HepG2 (cell line): ENCODE results near the gene ZNF385B. TPM values are rescaled to one million over a fixed set of nuclear protein-coding genes. Genes with fewer than 3 reads are reported as not detected.

Experiments used
- AGO1 ChIP-seq: fragments of 200-400 bp; formaldehyde crosslinking; IDR thresholded peaks from 2 replicates; pipeline ENCODE4 v1.6.1; 2017; ENCODE audit warnings: mild to moderate bottlenecking, low read depth, low read length, moderate library complexity; ENCODE audit not compliant: poor library complexity, severe bottlenecking
- EP300 ChIP-seq, 3 experiments: sonication (generic) in 1 of 3; formaldehyde crosslinking in 1 of 3; IDR thresholded peaks; 2 replicates each; pipeline versions ENCODE4 v1.5.1 to v1.6.1; 2011 to 2020; ENCODE audit warnings: low read depth in 2 of 3, low read length in 2 of 3, borderline replicate concordance in 1 of 3, improper control_type of control experiment in 1 of 3, mild to moderate bottlenecking in 1 of 3, missing genetic modification reagents in 1 of 3, moderate library complexity in 1 of 3
- HMG20A ChIP-seq: IDR thresholded peaks from 2 replicates; pipeline ENCODE4 v1.6.1; 2016; ENCODE audit warnings: borderline replicate concordance
- MAZ ChIP-seq, 2 experiments: sonication (generic) in 1 of 2; formaldehyde crosslinking in 1 of 2; IDR thresholded peaks; 2 replicates each; pipeline versions ENCODE4 v1.5.0 to v1.6.1; 2012 to 2020; ENCODE audit warnings: low read depth in 2 of 2, mild to moderate bottlenecking in 2 of 2, borderline replicate concordance in 1 of 2, improper control_type of control experiment in 1 of 2, low read length in 1 of 2, missing genetic modification reagents in 1 of 2, moderate library complexity in 1 of 2
- RFX3 ChIP-seq: IDR thresholded peaks from 2 replicates; pipeline ENCODE4 v1.6.1; 2016; ENCODE audit warnings: missing biosample characterization, missing genetic modification reagents
- ZNF20 ChIP-seq: sonication (generic); formaldehyde crosslinking; IDR thresholded peaks from 2 replicates; pipeline ENCODE4 v1.4.0; 2020; ENCODE audit warnings: mild to moderate bottlenecking, moderate library complexity, missing genetic modification reagents
- ZNF746 ChIP-seq: sonication (generic); formaldehyde crosslinking; IDR thresholded peaks from 2 replicates; pipeline ENCODE4 v1.8.0; 2022; ENCODE audit warnings: mild to moderate bottlenecking, missing genetic modification reagents
- ZNF878 ChIP-seq: sonication (generic); formaldehyde crosslinking; IDR thresholded peaks from 2 replicates; pipeline ENCODE4 v1.8.1; 2023; ENCODE audit warnings: mild to moderate bottlenecking, missing genetic modification reagents, moderate library complexity
- polyA plus RNA-seq, 8 experiments: library from polyadenylated mRNA; depleted of rRNA in 3 of 8; stranded (reverse) in 7 of 8; unstranded in 1 of 8; fragments of >200 nt; fragmentation: Illumina TruSeq in 4 of 8; extraction: Trizol in 4 of 8; gene quantifications; 2 replicates each; pipeline versions ENCODE4 v1.2.1 to v1.2.3, GENCODE V29; 2011 to 2016; ENCODE audit warnings: low read depth in 4 of 8, missing spikeins in 1 of 8, mixed read lengths in 1 of 8; ENCODE audit not compliant: insufficient read depth in 1 of 8
- total RNA-seq, 5 experiments: library from RNA; depleted of rRNA; stranded (reverse); fragments of >200 nt; fragmentation: Illumina TruSeq; extraction: Trizol; gene quantifications; 2 replicates each; pipeline ENCODE4 v1.2.3, GENCODE V29; 2016; ENCODE audit warnings: low read depth in 1 of 5
- TF ChIP-seq, protein P1 (sequence below): sonication (generic); formaldehyde crosslinking; IDR thresholded peaks from 2 replicates; pipeline ENCODE4 v1.8.0; 2022; ENCODE audit warnings: mild to moderate bottlenecking, missing genetic modification reagents; ENCODE audit not compliant: insufficient replicate concordance
- TF ChIP-seq, protein P2 (sequence below): sonication (generic); formaldehyde crosslinking; IDR thresholded peaks from 2 replicates; pipeline ENCODE4 v1.4.0; 2020; ENCODE audit warnings: missing genetic modification reagents, borderline replicate concordance
- TF ChIP-seq, protein P3 (sequence below): sonication (generic); formaldehyde crosslinking; IDR thresholded peaks from 2 replicates; pipeline ENCODE4 v1.4.0; 2020; ENCODE audit warnings: missing genetic modification reagents, borderline replicate concordance
- TF ChIP-seq, protein P4 (sequence below): sonication (generic); formaldehyde crosslinking; IDR thresholded peaks from 2 replicates; pipeline ENCODE4 v1.8.0; 2022; ENCODE audit warnings: mild to moderate bottlenecking, missing genetic modification reagents
- TF ChIP-seq, protein P5 (sequence below): sonication (generic); formaldehyde crosslinking; IDR thresholded peaks from 2 replicates; pipeline ENCODE4 v1.4.0; 2020; ENCODE audit warnings: missing genetic modification reagents
- TF ChIP-seq, protein P6 (sequence below): IDR thresholded peaks from 2 replicates; pipeline ENCODE4 v1.6.1; 2016; ENCODE audit warnings: missing genetic modification reagents, missing compliant biosample characterization

Gene ZNF385B
- total and polyA plus RNA-seq, 2 of the 13 experiments (the other 11 are each of a cell fraction or from before 2014, with no cell fraction given) = 3.3 to 6.7 TPM

DNA sequence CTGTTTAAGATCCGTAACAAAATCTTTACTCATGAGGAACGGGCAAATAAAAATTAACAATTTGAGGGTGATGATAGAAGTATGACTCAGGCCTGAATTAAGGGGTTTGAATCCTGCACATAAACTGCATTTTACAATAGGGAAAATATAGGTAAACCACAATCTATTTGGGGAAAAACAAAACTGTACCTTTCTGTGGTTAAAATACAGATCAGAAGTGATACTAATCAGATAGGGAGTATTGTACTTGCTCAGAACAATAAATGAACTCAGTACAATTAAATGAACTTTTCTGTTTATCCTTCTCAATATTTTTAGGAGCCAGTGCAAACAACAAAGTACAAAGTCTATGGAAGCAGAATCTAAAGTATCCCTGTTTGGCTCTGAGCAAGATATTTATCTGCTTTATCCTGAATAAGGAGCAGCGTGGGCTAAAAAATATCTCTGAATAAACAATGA lies 287.3 kb downstream of the ZNF385B start (continued):
- no peak for TF ChIP-seq AGO1
- no peak for TF ChIP-seq ZNF746 (CRISPR knock-in tag)
- TF ChIP-seq EP300 (IDR thresholded peaks at IDR 0.05; ENCODE audit: low read depth in 2 of 2, low read length in 2 of 2) = peak in 1 of 2 experiments; percentile 87; a peak in 2 of 4 replicates
- TF ChIP-seq EP300 (CRISPR knock-in tag; IDR thresholded peaks at IDR 0.05; ENCODE audit: borderline replicate concordance) = no peak
- TF ChIP-seq, protein P1, sequence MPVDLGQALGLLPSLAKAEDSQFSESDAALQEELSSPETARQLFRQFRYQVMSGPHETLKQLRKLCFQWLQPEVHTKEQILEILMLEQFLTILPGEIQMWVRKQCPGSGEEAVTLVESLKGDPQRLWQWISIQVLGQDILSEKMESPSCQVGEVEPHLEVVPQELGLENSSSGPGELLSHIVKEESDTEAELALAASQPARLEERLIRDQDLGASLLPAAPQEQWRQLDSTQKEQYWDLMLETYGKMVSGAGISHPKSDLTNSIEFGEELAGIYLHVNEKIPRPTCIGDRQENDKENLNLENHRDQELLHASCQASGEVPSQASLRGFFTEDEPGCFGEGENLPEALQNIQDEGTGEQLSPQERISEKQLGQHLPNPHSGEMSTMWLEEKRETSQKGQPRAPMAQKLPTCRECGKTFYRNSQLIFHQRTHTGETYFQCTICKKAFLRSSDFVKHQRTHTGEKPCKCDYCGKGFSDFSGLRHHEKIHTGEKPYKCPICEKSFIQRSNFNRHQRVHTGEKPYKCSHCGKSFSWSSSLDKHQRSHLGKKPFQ (CRISPR knock-in tag) = no peak
- no peak for TF ChIP-seq MAZ (IDR thresholded peaks at IDR 0.05; ENCODE audit: borderline replicate concordance, low read depth, low read length)
- TF ChIP-seq MAZ (CRISPR knock-in tag; IDR thresholded peaks at IDR 0.05; ENCODE audit: low read depth) = no peak
- TF ChIP-seq, protein P2, sequence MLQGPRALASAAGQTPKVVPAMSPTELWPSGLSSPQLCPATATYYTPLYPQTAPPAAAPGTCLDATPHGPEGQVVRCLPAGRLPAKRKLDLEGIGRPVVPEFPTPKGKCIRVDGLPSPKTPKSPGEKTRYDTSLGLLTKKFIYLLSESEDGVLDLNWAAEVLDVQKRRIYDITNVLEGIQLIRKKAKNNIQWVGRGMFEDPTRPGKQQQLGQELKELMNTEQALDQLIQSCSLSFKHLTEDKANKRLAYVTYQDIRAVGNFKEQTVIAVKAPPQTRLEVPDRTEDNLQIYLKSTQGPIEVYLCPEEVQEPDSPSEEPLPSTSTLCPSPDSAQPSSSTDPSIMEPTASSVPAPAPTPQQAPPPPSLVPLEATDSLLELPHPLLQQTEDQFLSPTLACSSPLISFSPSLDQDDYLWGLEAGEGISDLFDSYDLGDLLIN = no peak
- TF ChIP-seq, protein P3, sequence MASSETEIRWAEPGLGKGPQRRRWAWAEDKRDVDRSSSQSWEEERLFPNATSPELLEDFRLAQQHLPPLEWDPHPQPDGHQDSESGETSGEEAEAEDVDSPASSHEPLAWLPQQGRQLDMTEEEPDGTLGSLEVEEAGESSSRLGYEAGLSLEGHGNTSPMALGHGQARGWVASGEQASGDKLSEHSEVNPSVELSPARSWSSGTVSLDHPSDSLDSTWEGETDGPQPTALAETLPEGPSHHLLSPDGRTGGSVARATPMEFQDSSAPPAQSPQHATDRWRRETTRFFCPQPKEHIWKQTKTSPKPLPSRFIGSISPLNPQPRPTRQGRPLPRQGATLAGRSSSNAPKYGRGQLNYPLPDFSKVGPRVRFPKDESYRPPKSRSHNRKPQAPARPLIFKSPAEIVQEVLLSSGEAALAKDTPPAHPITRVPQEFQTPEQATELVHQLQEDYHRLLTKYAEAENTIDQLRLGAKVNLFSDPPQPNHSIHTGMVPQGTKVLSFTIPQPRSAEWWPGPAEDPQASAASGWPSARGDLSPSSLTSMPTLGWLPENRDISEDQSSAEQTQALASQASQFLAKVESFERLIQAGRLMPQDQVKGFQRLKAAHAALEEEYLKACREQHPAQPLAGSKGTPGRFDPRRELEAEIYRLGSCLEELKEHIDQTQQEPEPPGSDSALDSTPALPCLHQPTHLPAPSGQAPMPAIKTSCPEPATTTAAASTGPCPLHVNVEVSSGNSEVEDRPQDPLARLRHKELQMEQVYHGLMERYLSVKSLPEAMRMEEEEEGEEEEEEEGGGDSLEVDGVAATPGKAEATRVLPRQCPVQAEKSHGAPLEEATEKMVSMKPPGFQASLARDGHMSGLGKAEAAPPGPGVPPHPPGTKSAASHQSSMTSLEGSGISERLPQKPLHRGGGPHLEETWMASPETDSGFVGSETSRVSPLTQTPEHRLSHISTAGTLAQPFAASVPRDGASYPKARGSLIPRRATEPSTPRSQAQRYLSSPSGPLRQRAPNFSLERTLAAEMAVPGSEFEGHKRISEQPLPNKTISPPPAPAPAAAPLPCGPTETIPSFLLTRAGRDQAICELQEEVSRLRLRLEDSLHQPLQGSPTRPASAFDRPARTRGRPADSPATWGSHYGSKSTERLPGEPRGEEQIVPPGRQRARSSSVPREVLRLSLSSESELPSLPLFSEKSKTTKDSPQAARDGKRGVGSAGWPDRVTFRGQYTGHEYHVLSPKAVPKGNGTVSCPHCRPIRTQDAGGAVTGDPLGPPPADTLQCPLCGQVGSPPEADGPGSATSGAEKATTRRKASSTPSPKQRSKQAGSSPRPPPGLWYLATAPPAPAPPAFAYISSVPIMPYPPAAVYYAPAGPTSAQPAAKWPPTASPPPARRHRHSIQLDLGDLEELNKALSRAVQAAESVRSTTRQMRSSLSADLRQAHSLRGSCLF (CRISPR knock-in tag) = no peak
- TF ChIP-seq RFX3 = no peak
- TF ChIP-seq HMG20A (CRISPR knock-in tag) = peak; percentile 76; the same call in 1 of the 2 replicates
- no peak for TF ChIP-seq ZNF878 (CRISPR knock-in tag)
- TF ChIP-seq, protein P4, sequence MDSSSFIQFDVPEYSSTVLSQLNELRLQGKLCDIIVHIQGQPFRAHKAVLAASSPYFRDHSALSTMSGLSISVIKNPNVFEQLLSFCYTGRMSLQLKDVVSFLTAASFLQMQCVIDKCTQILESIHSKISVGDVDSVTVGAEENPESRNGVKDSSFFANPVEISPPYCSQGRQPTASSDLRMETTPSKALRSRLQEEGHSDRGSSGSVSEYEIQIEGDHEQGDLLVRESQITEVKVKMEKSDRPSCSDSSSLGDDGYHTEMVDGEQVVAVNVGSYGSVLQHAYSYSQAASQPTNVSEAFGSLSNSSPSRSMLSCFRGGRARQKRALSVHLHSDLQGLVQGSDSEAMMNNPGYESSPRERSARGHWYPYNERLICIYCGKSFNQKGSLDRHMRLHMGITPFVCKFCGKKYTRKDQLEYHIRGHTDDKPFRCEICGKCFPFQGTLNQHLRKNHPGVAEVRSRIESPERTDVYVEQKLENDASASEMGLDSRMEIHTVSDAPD = no peak
- TF ChIP-seq ZNF20 = no peak
- TF ChIP-seq, protein P5, sequence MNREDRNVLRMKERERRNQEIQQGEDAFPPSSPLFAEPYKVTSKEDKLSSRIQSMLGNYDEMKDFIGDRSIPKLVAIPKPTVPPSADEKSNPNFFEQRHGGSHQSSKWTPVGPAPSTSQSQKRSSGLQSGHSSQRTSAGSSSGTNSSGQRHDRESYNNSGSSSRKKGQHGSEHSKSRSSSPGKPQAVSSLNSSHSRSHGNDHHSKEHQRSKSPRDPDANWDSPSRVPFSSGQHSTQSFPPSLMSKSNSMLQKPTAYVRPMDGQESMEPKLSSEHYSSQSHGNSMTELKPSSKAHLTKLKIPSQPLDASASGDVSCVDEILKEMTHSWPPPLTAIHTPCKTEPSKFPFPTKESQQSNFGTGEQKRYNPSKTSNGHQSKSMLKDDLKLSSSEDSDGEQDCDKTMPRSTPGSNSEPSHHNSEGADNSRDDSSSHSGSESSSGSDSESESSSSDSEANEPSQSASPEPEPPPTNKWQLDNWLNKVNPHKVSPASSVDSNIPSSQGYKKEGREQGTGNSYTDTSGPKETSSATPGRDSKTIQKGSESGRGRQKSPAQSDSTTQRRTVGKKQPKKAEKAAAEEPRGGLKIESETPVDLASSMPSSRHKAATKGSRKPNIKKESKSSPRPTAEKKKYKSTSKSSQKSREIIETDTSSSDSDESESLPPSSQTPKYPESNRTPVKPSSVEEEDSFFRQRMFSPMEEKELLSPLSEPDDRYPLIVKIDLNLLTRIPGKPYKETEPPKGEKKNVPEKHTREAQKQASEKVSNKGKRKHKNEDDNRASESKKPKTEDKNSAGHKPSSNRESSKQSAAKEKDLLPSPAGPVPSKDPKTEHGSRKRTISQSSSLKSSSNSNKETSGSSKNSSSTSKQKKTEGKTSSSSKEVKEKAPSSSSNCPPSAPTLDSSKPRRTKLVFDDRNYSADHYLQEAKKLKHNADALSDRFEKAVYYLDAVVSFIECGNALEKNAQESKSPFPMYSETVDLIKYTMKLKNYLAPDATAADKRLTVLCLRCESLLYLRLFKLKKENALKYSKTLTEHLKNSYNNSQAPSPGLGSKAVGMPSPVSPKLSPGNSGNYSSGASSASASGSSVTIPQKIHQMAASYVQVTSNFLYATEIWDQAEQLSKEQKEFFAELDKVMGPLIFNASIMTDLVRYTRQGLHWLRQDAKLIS (CRISPR knock-in tag) = no peak
- TF ChIP-seq, protein P6, sequence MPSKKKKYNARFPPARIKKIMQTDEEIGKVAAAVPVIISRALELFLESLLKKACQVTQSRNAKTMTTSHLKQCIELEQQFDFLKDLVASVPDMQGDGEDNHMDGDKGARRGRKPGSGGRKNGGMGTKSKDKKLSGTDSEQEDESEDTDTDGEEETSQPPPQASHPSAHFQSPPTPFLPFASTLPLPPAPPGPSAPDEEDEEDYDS (CRISPR knock-in tag) = no peak
